LHCN-M2 (cell line): ENCODE data around the gene FBXO2. TPM values are rescaled to one million over a fixed set of nuclear protein-coding genes. Genes with fewer than 3 reads are reported as not detected.
A peak's percentile ranks its signal among the peaks of the same experiment; 100 is the strongest.

Experiments
- DNase-seq: peaks from one replicate; pipeline ENCODE4 v3.0.0-alpha.2; 2012; ENCODE audit warnings: low read depth
- total RNA-seq: library from RNA; depleted of rRNA; stranded (reverse); fragments of >200 nt; gene quantifications from 2 replicates; pipeline ENCODE4 v1.2.3, GENCODE V29; 2014

The FBXO2 gene
- total RNA-seq, 1 experiment from 2014 or later, result not detected

GRCh38 chr1:11682799-11683198 lies 28.6 kb upstream of the FBXO2 start:
- DNase-seq, result no peak

- DNase-seq, result no peak
Observed at GRCh38 chr1:11682287-11682771, 28.1 kb upstream of the FBXO2 start.

GRCh38 chr1:11681071-11681771 lies 27.0 kb upstream of the FBXO2 start, which contains the start of gene MAD2L2:
Gene MAD2L2, minus strand, starts transcription at chr1:11681148. Its CDS starts 547 bp downstream, at chr1:11680601.
- peak; percentile 86 for DNase-seq

GRCh38 chr1:11680270-11681070 lies 26.2 kb upstream of the FBXO2 start:
- no peak for DNase-seq

GRCh38 chr1:11678442-11678841 lies 24.2 kb upstream of the FBXO2 start:
- DNase-seq, result no peak

- no peak for DNase-seq
Observed at GRCh38 chr1:11676386-11677103, 22.3 kb upstream of the FBXO2 start.

GRCh38 chr1:11675325-11675724 lies 21.1 kb upstream of the FBXO2 start:
- no peak for DNase-seq

- DNase-seq, result no peak
Observed at GRCh38 chr1:11674488-11674887, 20.3 kb upstream of the FBXO2 start.

GRCh38 chr1:11673089-11673769 lies 19.0 kb upstream of the FBXO2 start:
- DNase-seq, result no peak

- DNase-seq, result no peak
Observed at GRCh38 chr1:11671544-11672286, 17.5 kb upstream of the FBXO2 start.

GRCh38 chr1:11671205-11671543 lies 16.9 kb upstream of the FBXO2 start:
- DNase-seq, result no peak

GRCh38 chr1:11670747-11671146 lies 16.5 kb upstream of the FBXO2 start:
- no peak for DNase-seq

GRCh38 chr1:11668516-11668915 lies 14.3 kb upstream of the FBXO2 start:
- DNase-seq, result no peak

- no peak for DNase-seq
Observed at GRCh38 chr1:11664336-11665065, 10.3 kb upstream of the FBXO2 start.

- DNase-seq, result no peak
Observed at GRCh38 chr1:11661103-11661502, 6.9 kb upstream of the FBXO2 start.

- DNase-seq, result no peak
Observed at GRCh38 chr1:11659748-11660147, 5.5 kb upstream of the FBXO2 start.

GRCh38 chr1:11658542-11658941 lies 4.3 kb upstream of the FBXO2 start:
- no peak for DNase-seq

GRCh38 chr1:11657654-11658053 lies 3.4 kb upstream of the FBXO2 start:
- no peak for DNase-seq

- DNase-seq, result peak; percentile 12
Observed at GRCh38 chr1:11654939-11655808, 945 bp upstream of the FBXO2 start.

GRCh38 chr1:11653861-11654136 lies 430 bp downstream of the FBXO2 start:
- DNase-seq, result no peak
